K562 (cell line): Measurements from ENCODE around the gene UNC119. TPM values are rescaled to one million over a fixed set of nuclear protein-coding genes. Genes with fewer than 3 reads are reported as not detected.

Experiments used
- ATAC-seq: fragments of 200-7000 bp; cut with Tn5 transposase; 3 replicates; pipeline ENCODE4 v1.9.1; 2020; ENCODE audit warnings: moderate library complexity
- BruUV-seq: library from RNA; stranded (reverse); fragments of 400-500 nt; replicated peaks from 2 replicates; lab custom pipeline; 2021; lab: Mats Ljungman, UMichigan
- CTCF ChIA-PET: fragments of 300-600 bp; formaldehyde crosslinking; extraction: SDS; loops from one replicate; lab custom pipeline; 2021; ENCODE audit warnings: low intra/inter-chr PET ratio; lab: Yijun Ruan, JAX
- POLR2A ChIA-PET: fragments of 300-600, 350-650 bp; sonication (Branson Sonifier 250); formaldehyde crosslinking; extraction: SDS; loops from one replicate; lab custom pipeline; 2021; ENCODE audit warnings: antibody characterized with exemption, inconsistent platforms; lab: Yijun Ruan, JAX
- DNase-seq, 4 experiments: peaks; one replicate each; pipeline versions ENCODE4 v3.0.0 to v3.0.0-alpha.2; 2011 to 2018; ENCODE audit warnings: low spot score in 3 of 4, mixed read lengths in 3 of 4; ENCODE audit errors: extremely low read depth in 1 of 4
- FAIRE-seq: peaks from 2 replicates; lab custom pipeline; 2011; peaks lifted over from hg19 to GRCh38; lab: Jason Lieb, UNC
- H2AFZ ChIP-seq: 2 replicates; pipeline ENCODE4 v1.6.0; 2011; ENCODE audit warnings: low read depth, low read length, control low read depth, inconsistent platforms
- H3K27ac ChIP-seq: fragments of 200-600 bp; 3 replicates; pipeline ENCODE4 v1.8.0; 2011; ENCODE audit warnings: low read depth, mild to moderate bottlenecking, control low read depth, inconsistent platforms, low read length, moderate library complexity, mixed read lengths; ENCODE audit errors: extremely low read depth
- H3K27me3 ChIP-seq, 2 experiments: fragments of 300-600 bp in 1 of 2; 2 replicates in 1 of 2; 3 replicates in 1 of 2; pipeline versions ENCODE4 v1.6.0 to v1.8.0; 2011; ENCODE audit warnings: inconsistent platforms in 2 of 2, low read length in 2 of 2, mild to moderate bottlenecking in 1 of 2, mixed read lengths in 1 of 2, moderate library complexity in 1 of 2; ENCODE audit not compliant: control insufficient read depth in 2 of 2, insufficient read depth in 2 of 2
- H3K36me3 ChIP-seq: fragments of 300-600 bp; 3 replicates; pipeline ENCODE4 v1.8.0; 2011; ENCODE audit warnings: mild to moderate bottlenecking, low read length, inconsistent platforms; ENCODE audit not compliant: control insufficient read depth, insufficient read depth
- H3K4me1 ChIP-seq, 2 experiments: fragments of 200-600 bp in 1 of 2; replicated peaks in 1 of 2; 2 replicates in 1 of 2; 3 replicates in 1 of 2; pipeline versions ENCODE4 v1.5.1 to v1.8.0; 2011; ENCODE audit warnings: inconsistent platforms in 2 of 2, low read length in 2 of 2, mild to moderate bottlenecking in 1 of 2, mixed read lengths in 1 of 2, moderate library complexity in 1 of 2; ENCODE audit not compliant: control insufficient read depth in 2 of 2, insufficient read depth in 2 of 2
- H3K4me2 ChIP-seq: 2 replicates; pipeline ENCODE4 v1.6.1; 2011; ENCODE audit warnings: low read length, control low read depth, inconsistent platforms, mixed read lengths; ENCODE audit not compliant: insufficient read depth
- H3K4me3 ChIP-seq: fragments of 200-600 bp; sonication (generic), shearing (Covaris generic); 2 replicates; pipeline ENCODE4 v1.5.1; 2016; ENCODE audit warnings: control low read depth, inconsistent platforms
- H3K79me2 ChIP-seq: fragments of 200-600 bp; 3 replicates; pipeline ENCODE4 v1.8.0; 2011; ENCODE audit warnings: low read length, inconsistent platforms; ENCODE audit not compliant: control insufficient read depth, insufficient read depth
- H3K9ac ChIP-seq, 2 experiments: 2 replicates each; pipeline versions ENCODE4 v1.6.0 to v1.6.1; 2011; ENCODE audit warnings: low read depth in 2 of 2, low read length in 2 of 2, control low read depth in 1 of 2, inconsistent platforms in 1 of 2, mild to moderate bottlenecking in 1 of 2, mixed read lengths in 1 of 2; ENCODE audit not compliant: insufficient read depth in 1 of 2
- H3K9me1 ChIP-seq: one replicate; pipeline ENCODE4 v1.6.0; 2011; ENCODE audit warnings: inconsistent platforms, mild to moderate bottlenecking, low read length, moderate library complexity; ENCODE audit not compliant: control insufficient read depth, insufficient read depth
- H3K9me3 ChIP-seq: replicated peaks from 2 replicates; pipeline ENCODE4 v1.5.1; 2011; ENCODE audit warnings: low read depth, low read length, inconsistent platforms; ENCODE audit not compliant: control insufficient read depth, insufficient read depth
- H4K20me1 ChIP-seq: replicated peaks from 2 replicates; pipeline ENCODE4 v1.6.1; 2011; ENCODE audit warnings: low read length, inconsistent platforms, mixed read lengths; ENCODE audit not compliant: control insufficient read depth, insufficient read depth
- ARID2 ChIP-seq: fragments of 450-650 bp; IDR thresholded peaks from 2 replicates; pipeline ENCODE4 v1.6.1; 2017; ENCODE audit warnings: antibody characterized with exemption, mild to moderate bottlenecking
- GATAD2A ChIP-seq: fragments of 450-650 bp; IDR thresholded peaks from 2 replicates; pipeline ENCODE4 v1.6.1; 2017
- HMG20B ChIP-seq: fragments of 250-450 bp; sonication (Bioruptor Pico); IDR thresholded peaks from 2 replicates; pipeline ENCODE4 v1.5.0; 2021; ENCODE audit warnings: mild to moderate bottlenecking
- NR2C2 ChIP-seq, 2 experiments: fragments of 200-800 bp in 1 of 2; sonication (Bioruptor generic) in 1 of 2; sonication (generic) in 1 of 2; formaldehyde crosslinking in 1 of 2; IDR thresholded peaks; 2 replicates each; pipeline versions ENCODE4 v1.6.1 to v1.8.0; 2016 to 2022; ENCODE audit warnings: mild to moderate bottlenecking in 1 of 2, missing compliant biosample characterization in 1 of 2, missing genetic modification characterization in 1 of 2, missing genetic modification reagents in 1 of 2
- SAFB ChIP-seq: fragments of 200-400 bp; formaldehyde crosslinking; IDR thresholded peaks from 2 replicates; pipeline ENCODE4 v1.6.1; 2017; ENCODE audit warnings: low read depth, low read length, borderline replicate concordance
- SMARCA4 ChIP-seq: fragments of 450-650 bp; IDR thresholded peaks from 2 replicates; pipeline ENCODE4 v1.6.1; 2016
- TFE3 ChIP-seq: fragments of 450-650 bp; formaldehyde crosslinking; IDR thresholded peaks from 2 replicates; pipeline ENCODE4 v1.4.0; 2020; ENCODE audit warnings: mild to moderate bottlenecking, mixed read lengths
- TOE1 ChIP-seq, 2 experiments: fragments of 450-650 bp in 1 of 2; sonication (generic) in 1 of 2; formaldehyde crosslinking in 1 of 2; IDR thresholded peaks; 2 replicates each; pipeline versions ENCODE4 v1.7.1 to v1.8.0; 2016 to 2022; ENCODE audit warnings: borderline replicate concordance in 2 of 2, mild to moderate bottlenecking in 2 of 2, antibody characterized with exemption in 1 of 2, inconsistent platforms in 1 of 2, low read depth in 1 of 2, missing genetic modification reagents in 1 of 2, moderate library complexity in 1 of 2
- ZNF184 ChIP-seq: sonication (generic); formaldehyde crosslinking; IDR thresholded peaks from 2 replicates; pipeline ENCODE4 v1.5.0; 2020; ENCODE audit warnings: missing genetic modification reagents
- ZNF316 ChIP-seq: fragments of 450-650 bp; IDR thresholded peaks from 2 replicates; pipeline ENCODE4 v1.6.1; 2016
- ZNF507 ChIP-seq: conservative IDR thresholded peaks from 2 replicates; pipeline ENCODE4 v1.6.1; 2017; ENCODE audit warnings: missing genetic modification characterization, missing compliant biosample characterization
- WGBS: fragments of 100-300 bp; shearing (Covaris generic); methylation state at CpG from one replicate; pipeline ENCODE4 v1.1.6; 2016; ENCODE audit warnings: low coverage, mixed read lengths; ENCODE audit not compliant: insufficient coverage; ENCODE audit errors: missing lambda C conversion rate; 5-methylcytosine and 5-hydroxymethylcytosine counted together
- in situ Hi-C: fragments of 300-500 bp; cut with MboI; formaldehyde crosslinking; loops from 4 replicates; pipeline ENCODE4 v1.15.0; 2018; ENCODE audit warnings: inconsistent platforms, mixed read lengths
- intact Hi-C: fragments of 100-400 bp; cut with micrococcal nuclease; formaldehyde crosslinking; loops from 2 replicates; pipeline ENCODE4 v1.14.2; 2022
- polyA plus RNA-seq, 8 experiments: library from polyadenylated mRNA; depleted of rRNA in 4 of 8; stranded (reverse) in 5 of 8; unstranded in 3 of 8; fragments of >200 nt; fragmentation: Nextera tagmentation in 2 of 8; fragmentation: Illumina TruSeq in 1 of 8; extraction: Ambion mirVana in 2 of 8; extraction: Trizol in 1 of 8; gene quantifications; 2 replicates each; pipeline versions ENCODE4 v1.2.1 to v1.2.3, GENCODE V29; 2011 to 2014; ENCODE audit warnings: inconsistent platforms in 1 of 8, missing spikeins in 1 of 8
- total RNA-seq, 7 experiments: library from RNA; depleted of rRNA in 6 of 7; stranded (reverse); fragments of >200 nt in 6 of 7; fragmentation: Illumina TruSeq in 2 of 7; extraction: Trizol in 2 of 7; gene quantifications; 2 replicates each; pipeline versions ENCODE4 v1.2.1 to v1.2.3, GENCODE V29; 2011 to 2021; ENCODE audit warnings: low replicate concordance in 1 of 7

The UNC119 gene
- total and polyA plus RNA-seq, 9 of the 15 experiments (the other 6 are each of a cell fraction or from before 2014, with no cell fraction given), result 0.37 to 47.7 (median 16.3) TPM

DNA sequence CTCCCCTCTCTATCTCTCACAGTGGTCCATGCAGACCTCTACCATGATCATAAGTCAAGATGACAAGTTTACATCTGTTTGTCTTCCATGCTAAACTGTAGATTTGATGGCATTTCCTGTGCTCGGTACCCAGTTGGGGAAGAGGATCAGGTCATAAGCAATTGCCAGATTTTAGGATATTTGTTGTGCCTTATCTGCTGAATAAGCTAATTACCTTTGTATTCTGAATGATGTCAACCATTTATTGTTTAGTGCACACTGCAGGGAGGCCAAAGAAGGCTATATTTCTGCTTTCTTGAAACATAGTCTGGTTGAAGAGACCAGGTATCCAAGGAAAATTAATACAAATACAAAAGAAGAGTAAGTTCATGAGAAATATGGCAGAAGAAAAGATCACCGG, 30.1 kb upstream of the UNC119 start (continued):
- TF ChIP-seq SMARCA4, result no peak
- TF ChIP-seq HMG20B (CRISPR knock-in tag), result no peak
- no peak for TF ChIP-seq TOE1 (IDR thresholded peaks at IDR 0.05; ENCODE audit: borderline replicate concordance)
- TF ChIP-seq TOE1 (CRISPR knock-in tag; IDR thresholded peaks at IDR 0.05; ENCODE audit: borderline replicate concordance, low read depth), result no peak
- TF ChIP-seq ZNF507 (tag), result no peak
- no peak for TF ChIP-seq GATAD2A
- peak; percentile 82 for TF ChIP-seq ZNF316
- no peak for TF ChIP-seq ZNF184
- TF ChIP-seq, all 486 proteins: peak for 4

GRCh38 chr17:28580959-28581358, 28.5 kb upstream of the UNC119 start:
- ATAC-seq (no peak), FAIRE-seq (no peak), DNase-seq (no peak)
- peaks cover 85% of the 10 kb centered on the region for H3K36me3 ChIP-seq
- H2AFZ ChIP-seq, result no peak overlapping the region
- peaks cover 3% of the 10 kb centered on the region for H3K9me1 ChIP-seq
- no TSS peak for BruUV-seq
- H3K4me3 ChIP-seq, result no peak overlapping the region
- H3K27me3 ChIP-seq, result no peaks in the 10 kb centered on the region
- H3K4me2 ChIP-seq, result no peak overlapping the region
- WGBS, result 100% methylated on average over 3 of the region's 3 CpGs
- H3K9me3 ChIP-seq, result no peaks in the 10 kb centered on the region
- peaks cover 10 to 15% of the 10 kb centered on the region in 2 experiments for H3K4me1 ChIP-seq
- 0 out of 2 replicates have a peak, but pooled peaks cover under 1% of the 10 kb centered on the region for H4K20me1 ChIP-seq
- intact Hi-C loops, result no loop called here
- peaks cover 9% of the 10 kb centered on the region for H3K79me2 ChIP-seq
- H3K27ac ChIP-seq, result no peak overlapping the region
- no peak overlapping the region for H3K9ac ChIP-seq
- in situ Hi-C loops, result no loop called here
- ChIA-PET POLR2A (interaction anchor here (1.2 to 16.7 kb wide), 2 partner anchors 10 to 14 kb away, joined by 6 to 274 read pairs; partner anchors contain the start of genes PIGS and SPAG5), CTCF (no interaction called here)
- no peak for TF ChIP-seq TFE3 (CRISPR knock-in tag)
- no peak for TF ChIP-seq NR2C2 (CRISPR knock-in tag; IDR thresholded peaks at IDR 0.05)
- TF ChIP-seq NR2C2 (tag; IDR thresholded peaks at IDR 0.05), result no peak
- no peak for TF ChIP-seq SAFB
- TF ChIP-seq ARID2, result no peak
